Measurements from ENCODE around the gene EEF2.
"Not testable (repeated sequence)": the region's sequence is repeated elsewhere in the genome, so short reads cannot be mapped to it uniquely, and the experiment has no call there.

Gene EEF2

DNA sequence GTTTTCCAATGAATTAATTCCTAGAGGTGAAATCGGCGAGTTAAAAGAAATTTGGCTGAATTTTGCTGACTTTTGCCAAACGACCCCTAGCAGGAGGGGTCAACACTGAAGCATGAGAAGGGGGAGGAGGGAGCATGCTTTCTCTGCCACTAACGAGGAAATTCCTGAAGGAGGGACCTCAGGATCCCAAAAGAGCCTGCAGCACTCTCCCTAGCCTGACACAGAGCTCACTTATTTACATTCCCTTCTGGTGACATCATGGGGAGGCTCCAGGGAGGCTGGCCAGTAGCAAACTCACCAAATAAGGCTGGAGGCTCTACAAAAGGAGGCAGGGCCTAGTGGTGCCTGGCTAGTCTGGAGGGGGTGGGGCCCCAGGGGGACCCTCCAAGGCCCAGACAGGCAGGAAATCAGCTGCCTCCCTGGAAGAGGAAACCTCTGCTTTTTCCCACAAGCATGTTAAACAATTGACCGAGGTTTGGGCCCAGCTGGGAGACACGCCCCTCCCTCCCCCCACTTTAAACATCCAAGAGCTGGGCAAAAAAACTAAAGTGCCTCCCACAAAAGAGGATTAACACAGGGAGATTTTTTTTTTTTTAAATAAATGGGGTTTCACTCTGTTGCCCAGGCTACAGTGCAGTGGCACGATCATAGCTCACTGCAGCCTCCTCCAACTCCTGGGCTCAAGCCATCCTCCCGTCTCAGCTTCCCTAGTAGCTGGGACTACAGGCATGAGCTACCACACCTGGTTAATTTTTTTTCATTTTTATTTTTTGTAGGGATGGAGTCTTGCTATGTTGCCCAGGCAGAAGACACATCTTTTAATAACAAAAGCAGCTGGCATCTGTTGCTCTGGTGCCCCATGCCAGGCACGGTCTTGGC is 16.5 kb downstream of the EEF2 start:
- no peak for FAIRE-seq

DNA sequence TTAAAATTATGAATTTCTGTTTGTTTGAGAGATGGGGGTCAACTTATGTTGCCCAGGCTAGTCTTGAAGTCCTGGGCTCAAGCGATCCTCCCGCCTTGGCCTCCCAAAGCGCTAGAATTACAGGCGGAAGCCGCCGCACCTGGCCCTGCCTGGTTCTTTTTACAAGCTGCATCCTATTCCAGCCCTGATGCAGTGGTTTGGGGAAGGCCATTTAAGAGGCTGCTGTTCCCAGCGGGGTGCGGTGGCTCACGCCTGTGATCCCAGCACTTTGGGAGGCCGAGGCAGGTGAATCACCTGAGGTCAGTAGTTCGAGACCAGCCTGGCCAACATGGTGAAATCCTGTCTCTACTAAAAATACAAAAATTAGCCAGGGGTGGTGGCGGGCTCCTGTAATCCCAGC is 17.3 kb downstream of the EEF2 start:
- not testable (repeated sequence) for FAIRE-seq

DNA sequence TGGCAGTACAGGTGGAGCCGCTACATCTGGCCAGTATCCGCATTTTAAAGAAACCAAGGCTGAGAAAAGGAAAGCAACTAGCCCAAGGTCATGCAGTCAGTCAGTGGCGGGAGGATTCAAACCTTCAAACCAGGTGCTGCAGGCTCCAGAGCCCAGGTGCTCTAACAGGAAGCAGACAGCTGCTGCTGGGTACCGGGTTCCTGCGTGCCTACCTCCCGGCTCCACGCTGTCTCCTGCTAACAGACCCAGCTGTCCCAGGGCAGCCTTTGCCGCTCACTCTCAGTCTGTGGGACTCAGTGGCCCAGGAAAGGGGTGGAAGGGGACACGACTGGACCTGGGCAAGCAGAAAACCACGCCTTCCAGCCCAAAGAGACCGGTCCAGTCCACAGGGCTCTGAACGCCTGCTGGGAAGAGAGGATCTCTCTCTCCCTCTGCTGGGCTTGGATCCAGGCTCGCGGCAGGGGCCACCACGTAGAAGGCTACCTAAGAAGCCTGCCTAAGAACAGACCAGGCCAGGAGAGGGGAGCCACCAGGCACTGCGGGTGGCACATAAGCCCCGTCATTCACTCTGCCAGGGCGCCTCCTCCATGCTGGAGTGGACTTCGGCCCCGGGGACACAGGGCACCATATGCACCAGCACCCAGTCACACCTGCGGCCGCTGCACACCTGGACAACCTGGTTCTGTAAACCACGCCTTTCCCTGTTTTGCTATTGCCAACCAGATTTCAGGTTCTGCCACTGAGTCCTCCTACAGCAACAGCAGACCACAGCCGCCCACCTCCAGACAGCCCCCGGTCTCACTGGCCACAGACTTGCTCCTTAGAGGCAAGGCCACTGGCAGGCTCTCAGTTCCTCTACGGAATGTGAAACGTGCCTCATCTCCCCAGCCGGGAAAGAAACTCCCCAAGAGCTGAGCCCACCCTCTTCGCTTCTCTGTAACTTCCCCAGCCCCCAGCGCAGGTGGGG is 18.9 kb downstream of the EEF2 start:
- FAIRE-seq, result no peak

DNA sequence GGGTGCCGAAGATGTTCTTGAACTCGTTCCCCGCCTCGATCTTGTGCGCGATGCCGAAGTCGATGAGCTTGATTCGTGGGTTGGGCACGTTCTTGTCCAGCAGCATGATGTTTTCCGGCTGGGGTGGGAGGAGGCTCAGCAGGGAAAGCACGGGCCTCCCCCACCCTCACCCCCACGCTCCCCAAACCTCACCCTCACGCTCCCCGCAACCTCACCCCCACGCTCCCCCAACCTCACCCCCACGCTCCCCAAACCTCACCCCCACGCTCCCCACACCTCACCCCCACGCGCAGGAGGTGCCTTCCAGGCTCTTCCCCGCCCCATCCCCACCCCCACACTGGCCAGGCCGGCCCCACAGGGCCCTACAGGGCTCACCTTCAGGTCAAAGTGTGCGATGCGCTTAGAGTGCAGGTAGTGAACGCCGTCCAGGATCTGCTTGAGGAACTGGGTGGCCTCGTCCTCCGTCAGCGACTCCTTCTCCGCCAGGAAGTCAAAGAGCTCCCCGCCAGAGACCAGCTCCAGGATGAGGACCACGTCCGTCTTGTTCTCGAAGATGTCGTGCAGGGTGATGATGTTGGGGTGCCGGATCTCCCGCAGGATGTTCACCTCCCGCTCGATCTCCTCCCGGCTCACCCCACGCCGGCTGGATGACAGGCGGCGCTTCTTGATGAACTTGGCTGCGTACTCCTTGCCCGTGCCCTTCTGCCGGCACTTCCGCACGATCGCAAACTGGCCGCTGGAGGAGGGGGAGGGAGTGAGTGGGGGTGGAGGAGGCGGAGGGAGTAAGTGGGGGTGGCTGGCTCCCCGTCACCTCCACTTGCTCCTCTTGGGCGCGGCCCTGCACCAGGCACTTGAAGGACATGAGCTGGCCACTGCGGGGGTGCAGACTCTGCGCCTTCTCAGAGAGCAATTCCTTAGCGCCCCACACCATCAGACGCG is 20.7 kb downstream of the EEF2 start:
- no peak for FAIRE-seq

DNA sequence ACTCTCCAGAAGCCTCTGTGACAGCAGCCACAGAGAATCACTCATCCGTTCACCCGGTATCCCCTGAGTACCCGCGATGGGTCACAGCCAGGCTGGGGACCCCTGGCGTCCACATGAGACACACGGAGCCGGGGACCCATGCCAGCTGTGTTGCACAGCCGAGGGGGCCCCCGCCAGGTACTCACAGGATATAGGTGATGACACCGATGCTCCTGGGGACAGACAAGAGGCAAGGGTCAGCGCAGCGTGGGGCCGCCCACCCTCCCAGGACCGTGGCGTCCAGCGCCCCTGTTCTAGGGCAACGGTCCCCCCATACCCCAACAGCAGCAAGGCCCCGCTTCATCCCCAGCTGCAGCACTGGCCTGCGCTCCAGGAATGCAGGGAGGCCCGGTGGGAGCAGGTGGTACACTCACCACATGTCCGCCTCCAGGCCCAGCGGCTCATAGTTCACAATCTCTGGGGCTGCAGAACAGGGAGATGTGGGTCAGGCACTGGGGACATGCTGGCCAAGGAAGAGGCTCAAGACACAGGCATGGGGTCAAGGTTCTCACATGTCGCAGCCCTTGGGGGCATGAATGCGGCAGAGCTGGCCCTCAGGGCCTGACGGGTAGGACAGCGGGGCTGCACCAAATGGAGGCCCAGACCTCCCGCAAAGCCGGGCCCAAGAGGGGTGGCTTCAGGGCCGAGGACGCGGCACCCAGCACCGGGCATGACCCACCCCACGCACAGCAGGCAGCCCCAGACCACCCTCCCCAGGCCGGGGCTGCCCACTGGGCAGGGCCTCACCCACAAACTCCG is 21.6 kb downstream of the EEF2 start:
- FAIRE-seq, result no peak

DNA sequence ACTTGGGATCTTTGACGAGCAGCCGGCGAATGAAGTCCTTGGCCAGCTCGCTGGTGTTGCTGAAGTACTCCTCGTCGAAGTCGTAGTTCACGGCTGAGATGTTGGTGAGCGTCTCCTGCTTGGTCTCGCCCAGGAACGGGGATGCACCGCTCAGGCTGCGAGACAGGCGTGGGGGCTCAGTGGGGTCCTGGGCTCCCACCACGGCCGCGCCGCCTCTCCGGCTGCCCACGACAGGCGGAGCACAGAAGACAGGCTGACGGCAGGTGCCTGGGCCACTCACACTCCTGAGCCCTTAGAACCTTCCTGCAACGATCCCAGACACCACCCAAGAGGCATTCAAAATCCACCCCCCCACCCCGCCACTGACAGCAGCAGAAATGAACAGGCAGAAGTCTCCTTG is 24.3 kb downstream of the EEF2 start:
- FAIRE-seq, result no peak

DNA sequence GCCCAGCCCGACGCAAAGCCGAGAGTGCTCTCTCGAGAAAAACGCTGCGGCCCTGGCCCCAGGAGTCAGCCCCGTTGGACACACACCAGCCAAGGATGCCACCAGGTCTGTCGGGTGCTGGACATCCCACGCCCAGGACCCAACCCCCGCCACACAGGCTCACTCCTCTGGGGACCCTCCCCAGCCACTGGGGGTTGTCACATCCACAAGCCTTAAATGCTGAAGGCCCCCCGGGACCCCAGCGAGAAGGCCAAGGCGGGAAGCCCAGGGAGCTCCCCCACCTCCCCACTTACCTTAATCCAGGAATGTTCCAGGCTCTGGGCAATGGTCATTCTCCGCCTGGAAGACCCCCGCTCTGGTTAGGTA is 25.5 kb downstream of the EEF2 start:
- FAIRE-seq, result no peak

DNA sequence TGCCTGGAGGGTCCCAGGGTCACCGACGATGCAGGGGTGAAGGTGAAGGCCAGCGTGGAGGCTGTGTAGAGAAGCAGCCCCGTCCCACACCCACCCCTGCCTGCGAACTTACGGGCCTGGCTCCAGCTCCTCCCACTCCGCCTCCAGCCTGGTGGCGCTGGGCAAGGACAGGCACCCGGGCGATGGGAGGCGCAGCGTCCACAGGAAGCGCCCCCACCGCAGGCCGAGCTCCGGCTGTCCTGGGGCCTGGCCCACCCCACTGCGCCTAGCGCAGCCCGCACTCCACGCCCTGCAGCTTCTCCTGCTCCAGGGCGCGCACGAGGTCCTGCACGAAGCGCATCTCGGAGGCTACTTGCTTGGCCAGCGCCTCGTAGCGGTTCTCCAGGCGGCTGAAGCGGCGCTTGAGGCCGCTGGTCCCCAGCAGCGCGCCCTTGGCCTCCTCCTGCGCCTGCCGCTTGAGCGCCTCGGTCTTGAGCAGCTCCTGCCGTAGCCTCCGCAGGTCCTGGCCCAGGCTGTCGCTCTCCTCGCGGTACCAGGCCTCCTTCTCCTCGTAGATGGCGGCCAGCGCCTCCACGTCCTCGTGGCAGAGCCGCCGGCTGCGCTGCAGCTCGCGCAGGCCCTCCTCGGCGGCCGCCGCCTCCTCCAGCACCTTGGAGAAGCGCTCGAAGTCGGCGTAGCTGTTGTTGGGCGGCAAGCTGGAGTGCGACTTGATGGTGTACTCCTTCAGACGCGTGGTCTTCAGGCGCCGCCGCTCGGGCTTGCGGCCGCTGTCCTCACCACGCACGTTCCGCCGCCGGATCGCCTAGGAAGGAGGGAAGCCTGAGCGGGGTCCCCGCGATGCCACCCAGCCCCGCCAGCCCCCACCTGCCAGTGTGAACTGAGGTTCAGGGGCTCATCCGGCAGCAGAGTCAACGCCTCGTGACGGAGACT is 26.2 kb downstream of the EEF2 start:
- FAIRE-seq, result no peak

DNA sequence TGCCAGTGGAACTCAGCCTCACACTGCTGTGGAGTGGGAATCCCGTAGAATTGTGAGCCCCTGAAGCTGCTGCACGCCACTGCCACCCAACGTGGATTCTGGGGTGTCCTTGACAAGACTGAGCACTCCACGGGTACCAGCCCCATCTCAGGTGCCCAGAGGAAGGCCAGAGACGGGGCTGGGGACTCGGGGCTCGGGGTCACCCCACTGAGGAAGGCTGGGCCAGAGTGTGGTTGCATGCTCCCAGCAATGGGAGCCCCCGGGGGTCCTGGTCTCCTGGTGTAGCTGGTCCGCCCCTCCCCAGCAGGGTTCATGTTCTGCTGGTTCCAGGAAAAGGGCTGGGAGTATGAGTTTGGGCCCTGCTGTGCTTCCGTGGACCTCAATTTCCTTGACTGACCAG is 29.6 kb downstream of the EEF2 start:
- no peak for FAIRE-seq

DNA sequence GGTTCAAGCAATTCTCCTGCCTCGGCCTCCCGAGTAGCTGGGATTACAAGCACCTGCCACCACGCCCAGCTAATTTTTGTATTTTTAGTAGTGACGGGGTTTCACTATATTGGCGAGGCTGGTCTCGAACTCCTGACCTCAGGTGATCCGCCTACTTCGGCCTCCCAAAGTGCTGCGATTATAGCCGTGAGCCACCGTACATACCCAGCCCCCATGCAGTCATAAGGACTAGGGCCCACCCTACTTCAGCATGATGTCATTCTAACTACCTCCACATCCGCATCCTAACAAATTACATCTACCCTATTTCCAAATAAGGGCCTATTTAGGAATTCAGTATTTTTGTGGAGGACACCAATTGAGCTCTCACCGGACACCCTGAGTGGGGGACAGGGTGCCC is 30.0 kb downstream of the EEF2 start:
- not testable (repeated sequence) for FAIRE-seq

DNA sequence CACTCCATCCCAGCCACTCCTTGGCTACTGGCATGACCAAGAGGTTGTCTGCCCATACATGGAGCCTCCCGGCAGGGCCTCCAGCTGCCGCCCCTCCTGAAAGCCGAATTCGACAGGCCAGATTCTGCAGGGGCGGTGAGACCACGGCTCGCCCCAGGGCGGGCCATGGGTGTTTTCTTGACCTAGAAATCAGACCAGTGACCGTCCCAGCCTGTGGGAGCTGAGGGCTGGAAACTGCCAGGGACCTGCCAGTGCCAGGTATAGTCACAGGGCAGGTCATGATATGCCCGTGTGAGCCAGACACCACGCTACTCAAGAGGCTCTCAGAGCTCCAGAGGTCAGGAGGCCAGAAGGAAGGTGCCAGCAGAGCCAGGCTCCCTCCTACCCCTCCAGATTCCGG is 31.2 kb downstream of the EEF2 start:
- FAIRE-seq, result no peak

DNA sequence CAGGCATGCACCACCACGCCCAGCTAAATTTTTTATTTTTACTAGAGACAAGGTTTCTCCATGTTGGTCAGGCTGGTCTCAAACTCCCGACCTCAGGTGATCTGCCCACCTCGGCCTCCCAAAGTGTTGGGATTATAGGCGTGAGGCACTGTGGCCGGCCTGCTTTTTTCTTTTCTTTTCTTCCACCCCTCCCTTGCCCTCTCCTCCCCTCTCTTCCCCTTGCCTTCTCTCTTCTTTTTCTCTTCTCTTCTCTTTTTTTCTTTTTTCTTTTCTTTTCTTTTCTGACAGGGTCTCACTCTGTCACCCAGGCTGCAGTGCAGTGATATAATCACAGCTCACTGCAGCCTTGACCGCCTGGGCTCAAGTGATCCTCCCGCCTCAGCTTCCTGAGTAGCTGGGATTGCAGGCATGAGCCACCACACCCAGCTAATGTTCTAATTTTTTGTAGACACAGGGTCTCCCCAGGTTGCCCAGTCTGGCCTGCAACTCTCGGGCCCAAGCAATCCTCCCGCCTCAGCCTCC is 32.4 kb downstream of the EEF2 start:
- not testable (repeated sequence) for FAIRE-seq

DNA sequence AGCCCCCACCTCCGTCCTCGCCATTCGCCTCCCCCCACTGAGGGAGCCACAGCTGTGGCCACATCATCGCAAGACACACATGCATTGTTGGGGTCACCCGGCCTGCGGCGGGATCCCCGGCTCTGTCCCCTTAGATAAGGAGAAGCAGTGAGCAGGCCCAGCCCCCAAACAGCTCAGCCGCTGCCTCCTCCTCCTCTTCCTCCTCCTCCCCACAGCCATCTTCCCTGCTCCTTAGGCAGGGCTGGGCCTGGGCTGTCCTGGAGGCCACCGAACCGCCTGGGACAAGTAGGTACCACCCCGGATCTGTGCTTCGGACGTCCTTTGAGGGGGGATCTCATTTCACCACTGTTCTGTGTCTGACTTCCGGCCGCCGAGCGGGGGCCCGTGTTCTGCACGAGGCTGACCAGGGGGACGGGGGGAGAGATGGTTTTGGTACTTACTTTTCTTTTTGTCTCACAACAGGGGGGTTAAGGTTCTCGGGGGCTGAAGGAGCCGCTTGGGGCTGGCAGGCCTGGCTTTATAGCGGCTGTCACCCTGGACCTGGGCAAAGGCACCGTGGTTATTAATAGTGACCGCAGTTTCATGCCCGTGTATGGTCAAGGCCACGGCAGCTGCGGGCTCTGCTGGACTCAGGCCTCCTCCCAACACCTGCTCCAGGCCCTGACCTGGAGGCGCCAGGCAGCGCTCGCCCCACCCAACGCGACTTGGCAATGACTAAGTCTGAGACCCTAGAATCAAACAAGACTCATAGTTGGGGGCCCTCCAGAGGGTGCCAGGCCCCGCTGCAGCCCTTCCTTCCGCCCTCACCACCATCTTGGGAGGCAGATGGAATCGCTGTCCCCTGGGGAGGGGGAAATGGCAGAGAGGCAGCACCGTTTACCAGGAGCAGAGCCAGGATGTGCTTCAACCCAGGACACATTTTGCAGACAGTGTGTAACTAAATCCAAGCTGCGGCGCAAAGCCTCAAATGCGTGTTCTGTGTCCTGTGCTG is 34.1 kb downstream of the EEF2 start:
- FAIRE-seq, result no peak

DNA sequence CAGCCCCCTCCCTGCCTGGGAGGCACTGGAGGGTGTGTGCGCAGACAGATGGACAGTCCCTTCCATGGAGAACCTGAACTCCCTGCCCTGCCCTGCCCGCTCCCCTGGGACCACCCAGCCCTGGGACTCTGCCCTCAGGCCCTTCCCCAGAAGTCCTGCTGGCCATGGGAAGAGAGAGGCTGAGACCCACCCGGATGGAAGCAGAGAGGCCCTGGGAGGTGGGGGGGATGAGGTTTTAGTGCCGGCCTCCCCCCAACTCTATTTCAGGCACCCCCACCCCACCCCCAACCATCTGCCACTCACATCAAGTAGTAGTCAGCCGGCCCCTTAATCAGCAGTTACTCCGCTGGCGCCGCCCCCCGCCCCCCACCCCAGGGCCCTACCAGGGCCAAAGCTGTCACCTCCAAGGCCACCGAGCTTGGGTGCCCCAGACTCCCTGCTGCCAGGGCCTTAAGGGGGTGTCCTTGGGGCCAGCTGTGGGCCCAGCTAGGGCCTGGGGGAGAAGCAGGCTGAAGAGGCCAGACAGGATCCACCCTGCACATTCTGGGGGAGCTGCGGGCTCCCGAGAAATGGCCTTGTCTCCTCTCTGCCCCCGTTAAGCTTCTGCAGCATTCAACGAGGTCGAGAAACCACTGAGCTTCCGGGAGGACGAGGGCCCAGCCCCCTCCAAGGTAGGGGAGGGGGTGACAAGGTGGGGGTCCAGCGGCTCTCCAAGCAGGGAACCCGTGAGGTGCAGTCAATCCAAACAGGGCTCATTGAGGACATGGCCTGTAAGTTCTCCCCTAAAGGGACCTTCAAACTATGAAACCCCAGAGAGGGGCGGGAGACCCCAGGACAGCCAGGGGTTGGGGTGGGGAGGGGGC is 35.0 kb downstream of the EEF2 start:
- no peak for FAIRE-seq

DNA sequence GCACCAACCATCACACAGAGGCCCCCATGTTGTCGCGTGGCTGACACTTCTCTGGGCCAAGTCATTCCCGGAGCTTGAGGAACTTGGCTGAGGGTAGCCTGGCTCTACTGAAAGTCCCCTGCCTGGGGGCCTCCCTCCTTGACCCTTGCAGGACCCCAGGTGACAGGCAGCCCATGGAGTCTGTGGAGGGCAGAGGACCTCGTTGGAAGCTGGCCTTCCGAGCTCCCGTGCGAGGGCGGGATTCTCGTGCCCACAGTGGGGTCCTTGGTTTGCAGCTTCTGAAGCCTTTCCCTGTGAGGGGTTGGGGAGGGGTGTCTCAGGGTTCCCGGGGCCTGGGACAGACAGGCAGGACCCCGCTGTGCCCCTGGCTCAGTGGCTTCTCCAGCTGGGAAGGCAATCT is 36.0 kb downstream of the EEF2 start:
- FAIRE-seq, result no peak

DNA sequence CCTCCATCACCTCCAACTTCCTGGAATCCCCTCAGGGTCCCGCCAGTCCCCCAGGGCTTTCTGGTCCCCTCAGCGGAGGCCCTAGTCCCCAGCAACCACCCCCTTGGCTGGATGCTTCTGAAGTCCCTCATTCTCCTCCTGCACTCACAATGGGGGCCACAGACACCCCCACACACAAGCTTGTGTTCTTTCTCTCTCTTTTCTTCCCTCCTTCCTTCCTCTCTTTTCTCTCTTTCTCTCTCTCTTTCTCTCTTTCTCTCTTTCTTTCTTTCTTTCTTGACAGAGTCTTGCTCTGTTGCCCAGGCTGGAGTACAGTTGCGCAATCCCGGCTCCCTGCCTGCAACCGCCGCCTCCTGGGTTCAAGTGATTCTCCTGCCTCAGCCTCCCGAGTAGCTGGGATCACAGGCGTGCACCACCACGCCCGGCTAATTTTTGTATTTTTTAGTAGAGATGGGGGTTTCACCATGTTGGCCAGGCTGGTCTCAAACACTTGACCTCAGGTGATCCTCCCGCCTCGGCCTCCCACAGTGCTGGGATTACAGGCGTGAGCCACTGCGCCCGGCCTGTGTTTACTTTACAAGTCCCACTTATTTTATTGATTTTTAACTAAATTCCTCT is 37.8 kb downstream of the EEF2 start:
- FAIRE-seq, result not testable (repeated sequence)

DNA sequence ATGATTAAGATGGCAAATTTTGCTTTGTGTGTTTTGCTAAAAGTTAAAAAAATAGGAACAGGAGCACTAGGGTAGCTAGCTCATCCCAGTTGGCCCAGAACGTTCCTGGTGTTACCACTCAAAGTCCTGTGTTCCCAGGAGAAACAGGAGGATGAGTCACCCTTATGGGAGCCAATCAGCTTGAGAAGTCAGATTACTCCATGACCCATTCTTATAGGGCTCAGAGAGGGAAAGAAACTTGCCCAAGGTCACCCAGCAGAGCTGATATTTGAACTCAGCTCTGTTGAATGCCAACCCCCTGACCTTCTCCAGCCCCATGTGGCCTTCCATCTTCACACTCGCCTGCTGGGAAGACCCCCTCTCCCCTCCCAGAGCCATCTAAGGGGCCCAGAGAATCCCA is 39.4 kb downstream of the EEF2 start:
- no peak for FAIRE-seq
